ENCODE results near the gene NOXRED1.

NOXRED1 gene

DNA sequence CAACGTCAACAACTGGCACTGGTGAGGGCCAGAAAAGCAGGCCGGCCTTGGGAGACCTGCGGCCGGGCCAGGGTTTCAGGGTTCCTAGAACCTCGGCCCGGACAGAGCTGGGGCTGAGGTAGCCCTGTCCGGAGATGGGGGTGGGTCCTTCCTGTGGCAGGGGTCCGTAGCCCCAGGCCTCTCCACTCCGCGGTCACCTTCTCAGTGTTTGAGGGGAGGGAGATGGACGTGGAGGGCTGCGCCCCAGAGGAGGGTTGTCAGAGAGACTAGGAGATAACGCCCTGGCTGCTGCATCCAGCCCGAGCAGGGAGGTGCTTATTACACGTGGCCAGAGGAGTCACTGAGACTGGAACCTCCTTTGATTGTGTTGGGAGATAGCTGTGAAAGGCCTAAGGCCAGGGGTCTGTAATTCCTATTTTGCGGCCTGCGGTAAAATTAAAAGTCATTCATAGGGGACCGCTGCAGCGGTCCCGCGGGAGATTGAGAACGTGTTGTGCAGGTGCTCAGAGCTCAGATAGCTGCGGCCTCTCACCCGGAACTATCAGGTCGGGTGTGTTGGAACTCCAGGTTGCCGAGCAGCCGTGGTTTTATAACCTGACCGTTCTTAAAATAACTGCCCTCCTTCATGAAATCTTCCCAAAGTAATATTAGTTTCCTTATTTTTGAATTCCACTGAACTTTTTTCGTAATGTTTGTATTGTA is 35.1 kb upstream of the NOXRED1 start:
- FAIRE-seq (no peak), DNase-seq (ENCODE audit: insufficient read length, low spot score) (no peak)
- TF ChIP-seq, protein P1, sequence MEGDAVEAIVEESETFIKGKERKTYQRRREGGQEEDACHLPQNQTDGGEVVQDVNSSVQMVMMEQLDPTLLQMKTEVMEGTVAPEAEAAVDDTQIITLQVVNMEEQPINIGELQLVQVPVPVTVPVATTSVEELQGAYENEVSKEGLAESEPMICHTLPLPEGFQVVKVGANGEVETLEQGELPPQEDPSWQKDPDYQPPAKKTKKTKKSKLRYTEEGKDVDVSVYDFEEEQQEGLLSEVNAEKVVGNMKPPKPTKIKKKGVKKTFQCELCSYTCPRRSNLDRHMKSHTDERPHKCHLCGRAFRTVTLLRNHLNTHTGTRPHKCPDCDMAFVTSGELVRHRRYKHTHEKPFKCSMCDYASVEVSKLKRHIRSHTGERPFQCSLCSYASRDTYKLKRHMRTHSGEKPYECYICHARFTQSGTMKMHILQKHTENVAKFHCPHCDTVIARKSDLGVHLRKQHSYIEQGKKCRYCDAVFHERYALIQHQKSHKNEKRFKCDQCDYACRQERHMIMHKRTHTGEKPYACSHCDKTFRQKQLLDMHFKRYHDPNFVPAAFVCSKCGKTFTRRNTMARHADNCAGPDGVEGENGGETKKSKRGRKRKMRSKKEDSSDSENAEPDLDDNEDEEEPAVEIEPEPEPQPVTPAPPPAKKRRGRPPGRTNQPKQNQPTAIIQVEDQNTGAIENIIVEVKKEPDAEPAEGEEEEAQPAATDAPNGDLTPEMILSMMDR (IDR thresholded peaks at IDR 0.05; ENCODE audit: insufficient read depth, missing control alignments) = no peak

DNA sequence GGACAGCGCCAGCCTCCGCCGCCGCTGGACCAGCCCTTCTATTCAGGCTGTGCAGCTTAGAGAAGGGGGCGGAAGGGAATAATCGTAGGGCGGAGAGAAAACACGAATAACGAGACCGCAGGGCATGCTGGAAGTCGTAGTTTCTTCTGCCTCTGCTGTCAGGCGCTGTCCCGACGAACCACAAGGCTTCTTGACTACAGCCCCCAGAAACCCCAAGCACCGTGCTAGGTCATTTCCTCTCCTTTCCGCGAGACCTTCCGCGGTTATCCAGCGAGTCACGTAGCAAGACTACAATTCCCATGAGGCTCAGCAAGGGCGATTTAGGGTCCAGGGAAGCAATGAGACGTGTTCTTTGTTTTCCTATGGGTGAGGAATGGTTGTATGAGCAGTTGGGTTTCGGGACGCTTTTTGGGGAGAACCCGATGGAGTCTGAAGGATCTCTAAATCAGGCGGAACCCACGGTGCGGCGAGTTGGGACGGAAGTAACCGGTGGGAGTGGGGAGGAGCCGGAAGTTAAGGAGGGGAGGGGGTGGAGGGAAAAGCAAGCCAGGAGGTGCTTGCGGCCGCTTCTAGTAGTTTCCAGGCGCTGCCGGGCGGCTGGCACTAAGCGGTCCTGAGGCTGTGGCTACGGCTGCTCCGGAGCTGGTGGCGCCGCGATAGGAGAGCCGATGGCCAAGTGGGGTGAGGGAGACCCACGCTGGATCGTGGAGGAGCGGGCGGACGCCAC is 34.4 kb upstream of the NOXRED1 start, which contains the start of the genes AHSA1 and VIPAS39:
Gene AHSA1 (plus strand): TSS at position 572 of the 727 bp plus-strand sequence. CDS start 97 bp downstream, at position 669.
Gene VIPAS39 (minus strand): TSS at position 80 of the 727 bp plus-strand sequence. CDS start 3,499 bp downstream, outside the sequence.
- FAIRE-seq = peak; percentile 70
- peak; percentile 72 for DNase-seq (ENCODE audit: insufficient read length, low spot score)
- TF ChIP-seq, protein P1 (IDR thresholded peaks at IDR 0.05; ENCODE audit: insufficient read depth, missing control alignments) = no peak

DNA sequence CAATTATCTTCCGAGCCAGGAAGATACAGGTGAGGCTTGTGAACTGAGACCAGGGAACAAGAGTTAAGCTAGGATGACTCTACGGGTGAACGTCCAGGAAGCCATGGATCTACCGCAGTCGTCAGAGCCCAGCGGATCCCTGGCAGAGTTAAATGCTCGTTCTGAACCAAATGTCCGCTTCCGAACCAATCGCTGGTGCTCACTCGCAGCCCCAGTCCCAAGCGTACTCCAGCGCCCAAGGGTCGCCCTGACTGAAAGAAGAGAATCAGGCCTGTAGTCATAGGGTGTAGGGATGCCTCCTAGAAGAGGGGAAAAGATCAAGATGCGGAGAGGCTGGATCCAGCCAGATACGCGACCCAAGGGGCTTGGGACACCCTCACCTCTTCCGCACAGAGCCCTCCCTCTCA is 33.8 kb upstream of the NOXRED1 start:
- TF ChIP-seq, protein P1 (IDR thresholded peaks at IDR 0.05; ENCODE audit: insufficient read depth, missing control alignments) = no peak
- DNase-seq (ENCODE audit: insufficient read length, low spot score) (no peak), FAIRE-seq (no peak)

DNA sequence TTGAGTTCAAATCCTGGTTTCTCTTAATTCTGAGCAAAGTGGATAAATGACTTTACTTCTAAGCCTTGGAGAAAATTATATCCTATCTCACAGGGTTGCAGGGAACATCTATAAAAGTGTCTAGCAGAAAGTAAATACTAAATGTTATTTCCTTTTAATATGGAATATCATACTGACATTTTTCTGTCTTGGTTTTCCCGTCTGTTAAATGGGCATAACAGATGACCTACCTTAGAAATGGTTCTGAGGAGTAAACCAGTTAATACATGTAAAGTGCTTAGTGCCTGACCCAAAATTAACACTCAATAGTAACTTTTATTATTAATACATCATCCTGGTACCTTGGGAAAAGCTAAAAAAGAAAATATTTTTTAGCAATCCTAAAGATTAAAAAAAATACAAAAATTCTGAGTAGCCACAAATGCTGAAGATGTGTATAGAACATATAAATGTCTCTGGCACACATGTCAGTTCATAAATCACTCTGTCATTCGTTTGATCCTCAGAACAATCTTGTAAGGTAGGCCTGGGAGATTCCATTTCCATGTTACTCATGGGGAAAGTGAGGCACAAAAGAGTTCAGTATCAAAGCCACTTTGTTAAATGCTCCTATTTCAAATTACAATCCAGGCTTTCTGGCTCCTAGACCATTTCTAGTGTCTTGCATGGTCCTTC is 32.8 kb upstream of the NOXRED1 start:
- no peak for DNase-seq (ENCODE audit: insufficient read length, low spot score)
- TF ChIP-seq, protein P1 (IDR thresholded peaks at IDR 0.05; ENCODE audit: insufficient read depth, missing control alignments) = no peak
- no peak for FAIRE-seq

DNA sequence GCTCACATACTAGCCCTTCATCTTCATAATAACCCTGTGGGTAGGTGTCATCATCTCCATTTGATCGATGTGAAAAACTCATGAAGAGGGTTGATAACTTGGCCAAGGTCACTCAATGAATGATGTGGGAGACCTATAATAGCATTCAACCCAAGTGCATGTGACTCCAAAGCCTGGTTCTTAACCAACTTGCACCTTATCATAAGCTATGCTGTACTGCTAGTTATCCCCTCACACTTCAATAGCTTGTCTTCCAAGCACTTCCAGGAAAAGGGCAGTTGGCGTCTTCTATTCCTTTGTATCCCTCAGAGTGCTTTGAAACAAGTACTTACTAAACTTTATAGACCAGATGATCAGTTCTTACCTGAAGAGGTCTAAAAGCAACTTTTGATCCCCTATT is 18.9 kb upstream of the NOXRED1 start:
- DNase-seq (ENCODE audit: insufficient read length, low spot score) (no peak), FAIRE-seq (no peak)
- TF ChIP-seq, protein P1 (IDR thresholded peaks at IDR 0.05; ENCODE audit: insufficient read depth, missing control alignments) = no peak

DNA sequence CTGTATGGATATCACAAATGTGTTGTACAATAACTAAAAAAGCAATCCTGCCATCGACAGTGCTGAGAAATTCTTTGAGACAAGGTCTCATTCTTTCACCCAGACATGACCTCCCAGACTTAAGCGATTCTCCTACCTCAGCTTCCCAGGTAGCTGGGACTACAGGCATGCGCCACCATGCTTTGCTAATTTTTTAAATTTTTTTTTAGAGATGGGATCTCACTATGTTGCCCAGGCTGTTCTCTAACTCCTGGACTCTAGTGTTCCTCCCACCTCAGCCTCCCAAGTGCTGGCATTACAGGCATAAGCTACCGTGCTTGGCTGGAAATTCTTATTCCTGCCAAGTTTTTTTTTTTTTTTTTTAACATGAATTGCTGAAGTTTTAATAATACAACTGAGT is 16.5 kb upstream of the NOXRED1 start:
- TF ChIP-seq, protein P1 (IDR thresholded peaks at IDR 0.05; ENCODE audit: insufficient read depth, missing control alignments) = no peak
- no peak for FAIRE-seq
- no peak for DNase-seq (ENCODE audit: insufficient read length, low spot score)

Data from D721Med (cell line).